NCI-H2227 (cell line): Measurements from ENCODE around the gene ADGRG1.

Experiments used
- DNase-seq: peaks from one replicate; lab custom pipeline; 2025; ENCODE audit not compliant: unreplicated experiment; lab: John Stamatoyannopoulos, UW

Gene ADGRG1

DNA sequence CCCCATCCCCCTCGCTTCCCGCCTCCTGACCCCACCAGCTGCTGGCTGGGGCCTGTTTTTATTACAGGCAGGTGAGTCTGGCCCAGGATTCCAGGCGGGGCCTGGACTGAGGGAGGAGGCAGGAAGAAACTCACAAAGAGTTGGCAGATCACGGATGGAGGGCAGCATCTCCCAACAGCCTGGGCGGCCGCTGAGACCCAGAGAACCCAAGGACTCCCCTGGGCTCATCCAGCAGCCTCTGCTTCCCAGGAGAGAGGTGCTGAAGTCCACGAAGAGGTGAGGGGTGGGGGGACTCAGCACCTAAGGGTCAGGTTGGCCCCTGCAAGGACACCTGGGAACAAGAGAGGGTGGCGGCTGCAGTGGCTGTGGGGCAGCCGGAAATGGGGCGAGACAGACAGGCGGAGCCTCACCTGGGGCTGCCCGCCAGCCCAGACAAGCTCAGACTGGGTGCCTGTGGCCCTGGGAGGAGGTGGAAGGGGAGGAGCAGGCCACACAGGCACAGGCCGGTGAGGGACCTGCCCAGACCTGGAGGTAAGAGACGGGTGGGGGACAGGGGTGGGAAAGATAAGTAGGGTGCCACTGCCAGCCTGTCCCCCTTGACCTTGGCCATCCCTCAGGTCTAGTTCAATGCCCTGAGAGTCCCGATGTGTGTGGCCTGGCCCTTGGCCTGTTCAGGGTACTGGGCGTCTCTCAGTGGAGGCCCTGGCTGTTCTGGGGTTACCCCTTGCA lies 8.7 kb upstream of the ADGRG1 start:
- no peak for DNase-seq

DNA sequence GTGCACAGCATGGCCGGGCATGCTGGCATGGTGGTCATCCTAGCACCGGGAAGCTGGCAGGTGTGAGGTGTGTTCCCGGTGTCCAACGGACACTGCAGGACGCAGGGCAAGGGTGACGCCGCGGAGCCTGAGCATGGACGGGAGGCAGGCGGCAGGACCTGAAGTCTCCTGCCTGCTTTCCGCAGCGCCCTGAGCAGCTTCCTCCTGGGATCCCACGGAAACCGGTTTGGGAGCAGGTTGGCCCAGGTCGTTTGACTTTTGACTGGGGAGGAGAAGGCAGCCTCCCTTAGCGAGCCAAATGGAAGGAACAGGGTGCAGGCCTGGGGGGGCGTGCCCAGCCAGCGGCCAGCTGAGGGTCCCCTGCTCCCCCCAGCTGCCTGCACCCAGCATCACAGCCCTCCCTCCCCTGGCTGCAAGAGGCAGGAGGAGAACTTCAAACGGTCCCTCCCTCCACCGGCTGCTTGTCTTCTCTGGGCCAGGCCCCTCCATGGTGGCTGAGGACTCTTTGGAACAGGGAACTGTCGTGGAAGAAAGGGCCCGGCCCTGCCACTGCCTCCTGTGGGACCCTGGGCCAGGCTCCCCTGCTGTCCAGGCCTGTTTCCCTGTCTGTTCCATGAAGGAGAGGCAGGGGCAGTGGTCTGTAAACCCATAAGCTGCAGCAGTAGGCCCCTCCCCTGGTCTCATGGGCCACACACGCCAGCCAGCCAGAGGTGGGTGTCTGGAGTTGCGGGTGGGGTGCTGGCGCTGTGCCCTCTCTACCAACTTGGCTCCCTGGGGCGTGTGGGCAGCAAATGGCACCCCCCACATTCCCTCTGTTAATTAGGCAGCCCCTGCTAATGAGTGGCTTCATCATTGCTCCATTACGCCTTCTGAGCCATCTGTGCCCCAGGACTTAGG lies 7.8 kb upstream of the ADGRG1 start:
- no peak for DNase-seq

- no peak for DNase-seq
Observed at GRCh38 chr16:57621521-57622271, 6.7 kb upstream of the ADGRG1 start.

GRCh38 chr16:57622361-57623250 lies 5.8 kb upstream of the ADGRG1 start:
- DNase-seq: no peak

DNA sequence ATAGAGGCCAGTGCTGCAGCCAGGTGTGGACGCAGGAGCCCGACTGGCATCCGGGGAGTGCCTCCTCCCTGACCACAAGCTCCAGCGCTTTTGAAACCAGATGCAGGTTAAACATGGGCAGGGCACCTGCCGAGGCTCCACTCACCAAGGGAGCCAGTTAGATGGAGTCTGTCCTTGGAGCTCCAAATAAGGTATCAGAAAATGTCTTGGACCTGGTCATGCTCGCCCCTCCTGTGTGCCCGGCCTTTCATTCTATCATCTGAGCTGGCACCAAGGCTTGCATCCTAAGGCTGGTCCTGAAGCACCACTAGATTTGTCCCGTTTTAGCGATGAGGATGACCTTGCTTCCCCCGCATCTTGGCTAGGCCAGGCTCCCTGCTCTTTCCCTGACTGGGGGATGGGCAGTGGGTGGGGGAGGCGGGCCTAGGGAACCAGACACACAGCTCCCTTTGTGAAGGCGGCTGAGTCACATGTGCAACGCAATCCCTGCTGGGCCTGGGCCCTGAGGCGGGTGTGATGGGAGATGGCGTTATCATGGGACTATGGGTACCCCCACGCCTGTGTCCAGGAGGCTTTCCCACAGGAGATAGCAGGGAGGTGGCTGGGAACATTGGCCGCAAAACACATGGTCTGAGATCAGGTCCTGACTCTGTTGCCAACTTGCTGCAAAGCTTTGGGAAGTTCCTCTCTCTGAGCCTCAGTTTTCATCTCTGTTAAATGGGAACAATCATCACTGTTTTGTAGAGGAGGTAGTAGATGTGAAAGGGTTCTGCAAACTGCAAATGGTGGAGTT lies 5.0 kb upstream of the ADGRG1 start:
- DNase-seq: no peak

- DNase-seq: no peak
Observed at GRCh38 chr16:57624044-57624688, 4.3 kb upstream of the ADGRG1 start.

DNA sequence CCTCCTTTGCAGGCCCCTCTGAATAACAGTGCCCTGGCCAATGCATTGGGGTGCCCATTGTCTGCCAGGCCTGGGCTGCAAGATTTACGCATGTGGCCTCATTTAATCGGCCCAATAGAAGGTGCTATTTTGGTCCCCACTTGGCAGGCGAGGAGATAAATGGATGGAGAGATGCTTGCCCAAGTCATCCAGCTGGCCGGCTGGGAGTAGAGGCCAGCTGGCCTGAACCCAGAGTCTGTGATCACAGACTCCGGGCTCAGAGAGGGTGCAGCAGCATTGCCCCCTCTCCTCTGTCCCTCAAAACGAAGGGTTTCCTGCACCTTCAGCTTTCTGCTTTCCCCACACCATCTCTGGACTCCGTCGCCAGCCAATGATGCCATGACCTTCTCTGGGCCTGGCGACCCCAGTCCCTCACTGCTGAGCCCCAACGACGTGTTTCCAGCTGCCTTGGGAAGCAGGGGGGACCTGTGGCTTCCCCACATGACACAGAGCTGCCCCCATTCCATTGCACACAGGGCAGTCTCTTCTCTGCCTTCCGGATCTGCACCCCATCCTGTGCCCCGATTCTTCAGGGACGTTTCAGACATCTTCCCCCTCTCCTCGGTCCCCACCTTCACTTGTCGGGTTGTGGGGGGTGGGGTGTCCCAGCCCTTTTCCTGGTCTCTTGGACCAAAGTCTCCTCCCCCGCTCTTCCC lies 3.5 kb upstream of the ADGRG1 start:
- no peak for DNase-seq

DNA sequence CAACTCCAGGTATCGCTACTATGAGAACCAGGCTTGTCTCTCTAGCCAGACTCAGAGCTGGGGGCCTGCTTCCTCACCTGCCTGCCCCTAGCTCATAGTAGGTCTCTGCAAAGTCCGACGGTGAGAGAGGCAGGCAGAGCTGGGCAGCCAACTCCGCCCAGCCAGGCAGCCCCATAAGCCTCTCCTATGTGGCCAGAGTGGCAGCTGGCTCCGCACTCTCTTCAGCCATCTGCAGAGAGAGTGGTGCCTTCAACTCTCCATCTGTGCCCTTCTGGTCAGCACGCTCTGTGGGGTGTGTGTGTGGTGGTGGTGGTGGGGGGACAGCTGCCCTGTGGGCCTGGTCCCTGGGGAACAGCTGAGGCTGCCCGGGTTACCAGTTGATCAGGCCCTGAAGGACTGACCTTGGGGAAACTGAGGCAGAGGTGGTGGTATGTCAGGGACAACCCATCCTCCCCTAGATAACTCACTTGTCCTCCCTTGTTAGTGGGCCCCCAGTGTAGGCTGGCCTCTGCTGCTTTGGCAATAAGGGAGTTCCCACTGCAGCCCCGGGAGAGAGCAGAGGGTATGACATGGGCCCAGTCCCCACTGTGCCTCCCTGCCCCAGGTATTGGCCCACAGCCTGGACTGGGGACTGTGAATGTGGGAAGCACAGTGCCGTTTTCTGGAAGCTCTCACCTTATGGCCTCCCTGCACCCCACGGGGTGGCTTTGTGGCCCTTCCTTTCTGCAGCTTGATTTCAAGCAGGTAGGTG lies 1.8 kb upstream of the ADGRG1 start:
- no peak for DNase-seq

DNA sequence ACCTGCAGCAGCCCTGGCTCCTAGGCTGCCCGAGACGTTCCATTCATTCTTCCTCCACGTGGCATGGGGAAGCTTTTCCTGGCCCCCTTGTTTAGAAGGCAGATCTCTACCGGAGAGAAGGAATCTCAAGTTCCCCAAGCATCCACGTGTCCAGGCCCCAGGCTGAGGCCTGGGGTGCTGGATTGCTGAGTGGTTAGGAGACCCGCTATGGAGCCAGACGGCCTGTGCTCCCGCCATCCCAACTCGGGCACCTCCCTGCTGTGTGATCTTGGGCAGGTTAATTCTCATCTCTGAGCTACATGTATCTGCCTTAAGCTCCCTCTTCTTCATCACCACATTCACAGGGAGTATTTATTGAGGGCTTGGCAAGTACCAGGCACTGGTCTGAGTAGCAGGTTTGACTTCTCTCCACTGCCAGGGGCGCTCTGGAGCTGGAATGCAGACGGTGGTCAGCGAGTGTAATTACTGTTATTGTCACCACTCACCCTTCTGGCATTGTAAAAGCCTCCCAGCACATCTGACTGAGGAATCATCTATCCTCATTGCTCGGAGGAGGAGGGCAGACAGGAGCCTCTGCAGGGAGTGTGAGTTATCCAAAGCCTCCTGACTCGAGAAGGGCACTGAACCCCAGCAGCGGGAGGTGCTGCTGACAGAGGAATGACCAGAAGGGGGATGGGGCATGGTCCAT lies 1.1 kb upstream of the ADGRG1 start:
- DNase-seq: peak; percentile 50

DNA sequence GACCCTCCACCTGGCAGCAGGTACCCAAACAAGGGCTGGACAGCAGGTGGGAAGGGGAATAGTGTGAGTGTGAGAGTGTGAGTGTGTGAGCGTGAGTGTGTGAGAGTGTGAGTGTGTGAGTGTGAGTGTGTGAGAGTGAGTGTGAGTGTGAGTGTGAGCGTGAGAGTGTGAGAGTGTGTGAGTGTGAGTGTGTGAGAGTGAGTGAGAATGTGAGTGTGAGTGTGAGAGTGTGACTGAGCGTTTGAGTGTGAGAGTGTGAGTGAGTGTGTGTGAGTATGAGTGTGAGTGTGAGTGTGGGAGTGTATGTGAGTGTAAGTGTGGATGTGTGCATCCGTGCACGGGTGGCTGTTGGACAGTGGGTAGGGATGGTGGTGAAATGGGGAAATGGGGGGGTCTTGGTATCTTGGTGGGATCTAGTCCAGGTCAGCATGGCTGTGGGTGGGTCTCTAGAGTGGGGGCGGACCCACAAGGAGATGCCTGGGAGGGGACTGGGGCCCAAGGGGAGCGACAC lies 408 bp downstream of the ADGRG1 start:
- no peak for DNase-seq

GRCh38 chr16:57629516-57630406 lies 1.3 kb downstream of the ADGRG1 start:
- no peak for DNase-seq

DNA sequence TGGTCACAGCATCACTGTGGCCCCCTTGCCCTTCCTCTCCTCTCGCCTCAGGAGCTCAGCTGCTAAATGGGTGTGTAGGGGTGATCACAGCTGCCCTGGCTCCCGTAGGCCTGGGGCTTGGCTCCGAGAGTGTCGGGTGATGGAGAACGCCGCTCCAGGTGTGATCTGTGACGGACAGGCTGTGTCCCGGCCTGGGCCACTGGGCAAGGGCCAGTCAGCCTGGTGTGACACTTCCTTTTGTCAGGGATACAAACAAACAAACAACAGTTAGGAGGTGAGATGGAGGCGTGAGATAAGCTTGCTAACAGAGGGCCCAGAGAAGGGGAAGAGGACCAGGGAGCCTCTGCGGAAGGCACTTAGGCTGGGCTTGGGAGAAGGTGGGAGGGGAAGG lies 2.0 kb downstream of the ADGRG1 start:
- no peak for DNase-seq

DNA sequence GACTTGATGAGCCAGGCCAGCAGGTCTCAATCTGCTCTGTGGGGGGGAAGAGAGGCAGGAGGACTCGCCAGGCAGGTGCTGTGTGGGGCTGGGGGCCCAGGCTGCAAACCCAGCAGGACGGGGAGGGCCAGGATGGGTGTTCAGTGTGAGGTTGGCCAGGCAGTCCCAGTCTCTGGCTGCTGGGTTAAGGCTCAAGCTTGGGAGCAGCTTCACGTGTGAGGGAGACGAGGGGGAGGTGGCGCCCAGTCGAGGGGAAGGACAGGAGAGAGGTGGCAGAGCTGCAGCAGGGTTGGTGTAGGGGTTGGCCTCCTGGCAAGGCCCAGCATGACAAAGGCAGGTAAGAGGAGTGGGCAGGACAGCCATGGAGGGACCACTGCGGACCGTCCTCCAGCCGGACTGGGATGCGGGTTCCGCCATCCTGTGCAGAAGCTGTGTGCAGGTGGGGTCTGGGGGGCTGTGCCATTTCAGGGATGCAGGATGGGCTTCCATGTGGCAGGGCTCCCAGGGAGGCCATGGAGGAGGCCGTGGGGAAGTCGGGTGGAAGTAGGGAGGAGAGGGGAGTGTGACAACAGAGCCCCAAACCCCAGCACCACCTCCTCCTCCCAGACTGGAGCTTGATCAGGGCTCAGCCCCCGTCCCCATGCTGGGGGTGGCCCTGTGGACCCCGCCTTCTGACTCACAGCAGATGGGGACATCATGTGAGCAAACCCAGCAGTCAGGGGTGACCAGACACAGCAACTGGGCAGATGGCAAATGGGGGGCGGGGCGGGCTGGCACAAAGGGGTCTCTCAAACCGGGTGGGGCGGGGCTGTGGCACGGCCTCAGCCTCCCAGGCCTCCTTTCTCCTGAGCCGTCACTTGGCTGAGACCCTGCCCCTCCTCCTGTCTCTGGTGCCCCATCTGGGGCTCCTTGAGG lies 2.8 kb downstream of the ADGRG1 start:
- DNase-seq: no peak

- no peak for DNase-seq
Observed at GRCh38 chr16:57632568-57632967, 4.1 kb downstream of the ADGRG1 start.

- no peak for DNase-seq
Observed at GRCh38 chr16:57633383-57634064, 5.1 kb downstream of the ADGRG1 start.
